Measurements from ENCODE around the gene ICAM2. TPM values are rescaled to one million over a fixed set of nuclear protein-coding genes. Genes with fewer than 3 reads are reported as not detected.

The ICAM2 gene
- total RNA-seq, 1 donor from 2014 or later = not detected

- no peak for DNase-seq (ENCODE audit: extremely low spot score, unreplicated experiment)
- Mint-ChIP-seq H3K27me3 (no peaks in the 10 kb centered on the region), H3K4me3 (no peak overlapping the region), H3K27ac (no peak overlapping the region), H3K36me3 (peaks cover 25% of the 10 kb centered on the region), H3K4me1 (ENCODE audit: unreplicated experiment) (peaks cover 9% of the 10 kb centered on the region), H3K9me3 (no peaks in the 10 kb centered on the region)
- no peak for TF ChIP-seq CTCF (conservative IDR thresholded peaks at IDR 0.05)
These were observed 39.9 kb upstream of the ICAM2 start for GRCh38 chr17:64060331-64060730.

GRCh38 chr17:64059756-64060155, 39.3 kb upstream of the ICAM2 start:
- Mint-ChIP-seq H3K36me3 (peaks cover 25% of the 10 kb centered on the region), H3K4me3 (no peak overlapping the region), H3K4me1 (ENCODE audit: unreplicated experiment) (peaks cover 9% of the 10 kb centered on the region), H3K27me3 (no peaks in the 10 kb centered on the region), H3K9me3 (no peaks in the 10 kb centered on the region), H3K27ac (no peak overlapping the region)
- DNase-seq (ENCODE audit: extremely low spot score, unreplicated experiment) = no peak
- no peak for TF ChIP-seq CTCF (conservative IDR thresholded peaks at IDR 0.05)

GRCh38 chr17:64058621-64059020, 38.2 kb upstream of the ICAM2 start:
- Mint-ChIP-seq H3K27me3 (no peaks in the 10 kb centered on the region), H3K27ac (no peak overlapping the region), H3K36me3 (peaks cover 15% of the 10 kb centered on the region), H3K4me1 (ENCODE audit: unreplicated experiment) (peaks cover 9% of the 10 kb centered on the region), H3K4me3 (no peak overlapping the region), H3K9me3 (no peaks in the 10 kb centered on the region)
- DNase-seq (ENCODE audit: extremely low spot score, unreplicated experiment) = no peak
- no peak for TF ChIP-seq CTCF (conservative IDR thresholded peaks at IDR 0.05)

GRCh38 chr17:64057701-64058263, 37.3 kb upstream of the ICAM2 start:
- no peaks in the 10 kb centered on the region for H3K9me3 Mint-ChIP-seq
- H3K36me3 Mint-ChIP-seq = peaks cover 19% of the 10 kb centered on the region
- no peaks in the 10 kb centered on the region for H3K27me3 Mint-ChIP-seq
- no peak for DNase-seq (ENCODE audit: extremely low spot score, unreplicated experiment)
- no peak overlapping the region for H3K4me3 Mint-ChIP-seq
- TF ChIP-seq CTCF (conservative IDR thresholded peaks at IDR 0.05) = no peak
- H3K4me1 Mint-ChIP-seq (ENCODE audit: unreplicated experiment) = peaks cover 9% of the 10 kb centered on the region
- no peak overlapping the region for H3K27ac Mint-ChIP-seq

- Mint-ChIP-seq H3K36me3 (peaks cover 18% of the 10 kb centered on the region), H3K27me3 (no peaks in the 10 kb centered on the region), H3K4me1 (ENCODE audit: unreplicated experiment) (peaks cover 9% of the 10 kb centered on the region), H3K27ac (peak overlapping the region; percentile 89), H3K9me3 (no peaks in the 10 kb centered on the region), H3K4me3 (peak overlapping the region; percentile 57)
- DNase-seq (ENCODE audit: extremely low spot score, unreplicated experiment) = no peak
- no peak for TF ChIP-seq CTCF (conservative IDR thresholded peaks at IDR 0.05)
These were observed 36.0 kb upstream of the ICAM2 start for GRCh38 chr17:64056269-64057005.
